B cell (primary cell): ENCODE measurements around the gene TTL. TPM values are rescaled to one million over a fixed set of nuclear protein-coding genes. Genes with fewer than 3 reads are reported as not detected.
"Not testable (repeated sequence)": the region's sequence is repeated elsewhere in the genome, so short reads cannot be mapped to it uniquely, and the experiment has no call there.

Experiments
- ATAC-seq: fragments of 200-7000 bp; cut with Tn5 transposase; one replicate; pipeline ENCODE4 v1.10.0; 2021; ENCODE audit warnings: low read depth, mild to moderate bottlenecking, moderate number of reproducible peaks, moderate library complexity
- CTCF ChIA-PET: fragments of 350-600 bp; sonication (Branson Sonifier 250); formaldehyde crosslinking; loops from one replicate; lab custom pipeline; 2021; ENCODE audit warnings: antibody characterized with exemption, inconsistent platforms; lab: Charles Lee
- POLR2A ChIA-PET: fragments of 350-600 bp; sonication (Branson Sonifier 250); formaldehyde crosslinking; loops from one replicate; lab custom pipeline; 2021; ENCODE audit warnings: antibody characterized with exemption; lab: Charles Lee
- DNase-seq: peaks from one replicate; pipeline ENCODE4 v3.0.0; 2013
- H2AFZ ChIP-seq: 2 replicates; pipeline ENCODE4 v1.6.1; 2012; ENCODE audit warnings: mild to moderate bottlenecking, low read depth, low read length; ENCODE audit not compliant: insufficient read depth, poor library complexity, severe bottlenecking
- H3K27ac ChIP-seq, 2 donors: 1 replicate in 1 of 2; 2 replicates in 1 of 2; pipeline ENCODE4 v1.5.1; 2012 to 2013; ENCODE audit warnings: low read length in 2 of 2, mild to moderate bottlenecking in 2 of 2, moderate library complexity in 1 of 2
- H3K27me3 ChIP-seq, 4 experiments: fragments of 200-600 bp in 1 of 4; sonication (generic) in 1 of 4; replicated peaks in 1 of 4; 1 replicate in 2 of 4; 2 replicates in 2 of 4; pipeline versions ENCODE4 v1.6.1 to v1.7.0; 2013 to 2016; ENCODE audit warnings: low read length in 3 of 4, mild to moderate bottlenecking in 2 of 4, mixed read lengths in 1 of 4, moderate library complexity in 1 of 4; ENCODE audit not compliant: insufficient read depth in 4 of 4, control insufficient read depth in 3 of 4; ENCODE audit errors: control extremely low read depth in 1 of 4
- H3K36me3 ChIP-seq, 2 experiments: replicated peaks in 1 of 2; 1 replicate in 1 of 2; 2 replicates in 1 of 2; pipeline versions ENCODE4 v1.6.1 to v1.7.1; 2013; ENCODE audit warnings: low read length in 1 of 2; ENCODE audit not compliant: insufficient read depth in 2 of 2, control insufficient read depth in 1 of 2; ENCODE audit errors: control extremely low read depth in 1 of 2, extremely low read depth in 1 of 2
- H3K4me1 ChIP-seq, 2 donors: fragments of 200-600 bp in 1 of 2; sonication (generic) in 1 of 2; 1 replicate in 1 of 2; 2 replicates in 1 of 2; pipeline versions ENCODE4 v1.5.1 to v1.6.1; 2013 to 2017; ENCODE audit warnings: low read length in 2 of 2; ENCODE audit not compliant: control insufficient read depth in 2 of 2, insufficient read depth in 2 of 2
- H3K4me2 ChIP-seq: replicated peaks from 2 replicates; pipeline ENCODE3; 2012; ENCODE audit warnings: mild to moderate bottlenecking, low read depth, low read length; ENCODE audit not compliant: poor library complexity, severe bottlenecking
- H3K4me3 ChIP-seq, 5 experiments: fragments of 200-600 bp in 1 of 5; sonication (generic) in 1 of 5; 1 replicate in 3 of 5; 2 replicates in 2 of 5; pipeline versions ENCODE4 v1.5.1 to v1.7.0; 2011 to 2016; ENCODE audit warnings: low read length in 4 of 5, mild to moderate bottlenecking in 4 of 5, low read depth in 2 of 5, control low read depth in 1 of 5, moderate library complexity in 1 of 5; ENCODE audit not compliant: insufficient read depth in 1 of 5; ENCODE audit errors: control extremely low read depth in 1 of 5, extremely low read depth in 1 of 5
- H3K79me2 ChIP-seq: fragments of 200-600 bp; sonication (generic); one replicate; pipeline ENCODE4 v1.6.0; 2016; ENCODE audit warnings: low read length; ENCODE audit not compliant: control insufficient read depth, insufficient read depth
- H3K9ac ChIP-seq: fragments of 200-600 bp; sonication (generic); 2 replicates; pipeline ENCODE4 v1.6.1; 2017; ENCODE audit warnings: mild to moderate bottlenecking, low read length, moderate library complexity
- H3K9me3 ChIP-seq, 3 donors: one replicate each; pipeline versions ENCODE4 v1.6.1 to v1.7.1; 2013; ENCODE audit warnings: low read length in 2 of 3; ENCODE audit not compliant: control insufficient read depth in 2 of 3, insufficient read depth in 1 of 3; ENCODE audit errors: control extremely low read depth in 1 of 3
- H4K20me1 ChIP-seq: 2 replicates; pipeline ENCODE4 v1.6.0; 2012; ENCODE audit warnings: mild to moderate bottlenecking, low read length; ENCODE audit not compliant: insufficient read depth, control insufficient read depth, poor library complexity, severe bottlenecking
- H3K27ac Mint-ChIP-seq: one replicate; pipeline ENCODE4 v1.8.0; 2021; ENCODE audit warnings: mixed read lengths
- H3K27me3 Mint-ChIP-seq: one replicate; pipeline ENCODE4 v1.8.0; 2021; ENCODE audit warnings: mixed read lengths
- H3K4me1 Mint-ChIP-seq: one replicate; pipeline ENCODE4 v1.8.0; 2021; ENCODE audit warnings: mixed read lengths
- H3K4me3 Mint-ChIP-seq: one replicate; pipeline ENCODE4 v1.8.0; 2021; ENCODE audit warnings: mixed read lengths
- H3K9me3 Mint-ChIP-seq: one replicate; pipeline ENCODE4 v1.8.0; 2022; ENCODE audit warnings: mixed read lengths; ENCODE audit not compliant: insufficient read depth
- EZH2 ChIP-seq: IDR thresholded peaks from 2 replicates; pipeline ENCODE4 v1.6.1; 2012; ENCODE audit warnings: borderline replicate concordance, low read depth, mild to moderate bottlenecking, moderate library complexity, low read length; ENCODE audit not compliant: insufficient read depth, poor library complexity, severe bottlenecking
- WGBS: methylation state at CpG from one replicate; pipeline ENCODE4 v1.1.5; 2013; ENCODE audit warnings: missing lambda C conversion rate; ENCODE audit not compliant: insufficient coverage; 5-methylcytosine and 5-hydroxymethylcytosine counted together
- intact Hi-C: fragments of 100-400 bp; cut with micrococcal nuclease; formaldehyde crosslinking; loops from one replicate; pipeline ENCODE4 v1.10.0; 2022
- polyA plus RNA-seq: library from polyadenylated mRNA; depleted of rRNA; stranded (reverse); fragments of >200 nt; gene quantifications from 2 replicates; pipeline ENCODE4 v1.2.3, GENCODE V29; 2012
- total RNA-seq, 2 donors: library from RNA; stranded (reverse); fragments of 120-200 nt in 1 of 2; gene quantifications; 1 replicate in 1 of 2; 2 replicates in 1 of 2; pipeline versions ENCODE4 v1.2.3 to v1.2.4, GENCODE V29; 2013 to 2022
- TF ChIP-seq, protein P1 (sequence below): fragments of 200-600 bp; IDR thresholded peaks from one replicate; pipeline ENCODE4 v1.8.0; 2022; ENCODE audit warnings: antibody characterized with exemption, mild to moderate bottlenecking

The TTL gene
- total and polyA plus RNA-seq, 2 donors (not counting 1 experiment from before 2014, with no cell fraction given): 9.5 to 31.4 TPM

DNA sequence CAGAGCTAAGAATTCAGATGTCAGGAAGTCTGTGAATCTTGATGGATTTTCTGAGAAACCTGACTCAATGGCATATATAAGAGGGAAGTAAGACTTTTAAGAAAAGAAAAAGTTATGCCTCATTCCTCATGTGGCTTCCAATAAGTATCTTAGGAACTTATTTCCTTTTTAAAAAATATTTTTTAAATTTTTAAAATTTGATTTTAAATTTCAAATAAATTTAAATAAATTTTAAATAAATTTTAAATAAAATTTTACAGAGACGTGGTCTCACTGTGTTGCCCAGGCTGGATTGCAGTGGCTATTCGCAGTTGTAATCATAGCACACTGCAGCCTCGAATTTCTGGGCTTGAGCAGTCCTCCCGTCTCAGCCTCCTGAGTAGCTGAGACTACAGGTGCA is 48.8 kb downstream of the TTL start:
- POLR2A ChIA-PET: no interaction called here

DNA sequence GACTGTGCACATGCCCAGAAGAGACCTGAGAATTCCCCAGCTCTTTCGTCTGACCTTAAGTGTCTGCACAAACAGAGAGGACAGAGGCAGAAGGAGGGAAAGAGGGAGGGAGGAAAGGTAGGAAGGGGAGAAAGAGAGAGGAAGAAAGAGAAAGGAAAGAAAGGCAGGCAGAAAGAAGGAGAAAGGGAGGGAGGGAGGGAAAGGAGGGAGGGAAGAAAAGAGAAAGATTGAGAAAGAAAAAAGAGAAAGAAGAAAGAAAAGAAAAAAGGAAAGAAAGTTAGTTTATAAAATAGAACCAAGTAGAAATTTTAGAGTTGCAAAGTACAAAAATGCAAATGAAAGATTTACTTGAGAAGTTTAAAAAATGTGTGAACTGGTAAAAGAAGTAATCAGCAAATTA is 52.9 kb downstream of the TTL start:
- no peak overlapping the region for H3K27ac Mint-ChIP-seq
- CTCF ChIA-PET: no interaction called here

More for the DNA sequence above, 48.8 kb downstream of the TTL start:
- Histone ChIP-seq H3K27me3 (no peaks in the 10 kb centered on the region), H3K27ac (no peak overlapping the region), H3K79me2 (no peaks in the 10 kb centered on the region), H3K4me3 (no peak overlapping the region), H3K36me3 (peaks cover 1 to 26% of the 10 kb centered on the region in 2 experiments), H3K4me1 (no peaks in the 10 kb centered on the region), H3K9me3 (no peaks in the 10 kb centered on the region), H3K4me2 (no peak overlapping the region), H3K9ac (no peak overlapping the region), H4K20me1 (no peaks in the 10 kb centered on the region), H2AFZ (no peak overlapping the region)
- DNase-seq (no peak), ATAC-seq (no peak)
- TF ChIP-seq, protein P1, sequence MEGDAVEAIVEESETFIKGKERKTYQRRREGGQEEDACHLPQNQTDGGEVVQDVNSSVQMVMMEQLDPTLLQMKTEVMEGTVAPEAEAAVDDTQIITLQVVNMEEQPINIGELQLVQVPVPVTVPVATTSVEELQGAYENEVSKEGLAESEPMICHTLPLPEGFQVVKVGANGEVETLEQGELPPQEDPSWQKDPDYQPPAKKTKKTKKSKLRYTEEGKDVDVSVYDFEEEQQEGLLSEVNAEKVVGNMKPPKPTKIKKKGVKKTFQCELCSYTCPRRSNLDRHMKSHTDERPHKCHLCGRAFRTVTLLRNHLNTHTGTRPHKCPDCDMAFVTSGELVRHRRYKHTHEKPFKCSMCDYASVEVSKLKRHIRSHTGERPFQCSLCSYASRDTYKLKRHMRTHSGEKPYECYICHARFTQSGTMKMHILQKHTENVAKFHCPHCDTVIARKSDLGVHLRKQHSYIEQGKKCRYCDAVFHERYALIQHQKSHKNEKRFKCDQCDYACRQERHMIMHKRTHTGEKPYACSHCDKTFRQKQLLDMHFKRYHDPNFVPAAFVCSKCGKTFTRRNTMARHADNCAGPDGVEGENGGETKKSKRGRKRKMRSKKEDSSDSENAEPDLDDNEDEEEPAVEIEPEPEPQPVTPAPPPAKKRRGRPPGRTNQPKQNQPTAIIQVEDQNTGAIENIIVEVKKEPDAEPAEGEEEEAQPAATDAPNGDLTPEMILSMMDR: no peak
- no peaks in the 10 kb centered on the region for H3K27me3 Mint-ChIP-seq
- intact Hi-C loops: no loop called here
- WGBS: 100% methylated on average over 3 of the region's 4 CpGs
- no peak overlapping the region for H3K4me3 Mint-ChIP-seq
- no peaks in the 10 kb centered on the region for H3K9me3 Mint-ChIP-seq
- H3K4me1 Mint-ChIP-seq: no peaks in the 10 kb centered on the region
- CTCF ChIA-PET: no interaction called here
- no peak overlapping the region for H3K27ac Mint-ChIP-seq

DNA sequence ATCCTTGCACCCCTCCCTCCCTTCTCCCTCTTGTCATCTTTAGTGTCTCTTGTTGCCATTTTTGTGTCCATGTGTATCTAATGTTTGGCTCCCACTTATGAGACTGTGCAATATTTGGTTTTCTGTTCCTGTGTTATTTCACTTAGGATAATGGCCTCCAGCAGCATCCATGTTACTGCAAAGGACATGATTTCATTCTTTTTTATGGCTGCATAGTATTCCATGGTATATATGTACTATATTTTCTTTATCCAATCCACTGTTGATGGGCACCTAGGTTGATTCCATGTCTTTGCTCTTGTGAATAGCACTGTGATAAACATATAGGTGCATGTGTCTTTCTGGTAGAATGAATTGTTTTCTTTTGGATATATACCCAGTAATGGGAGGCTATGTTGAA is 54.7 kb downstream of the TTL start:
- H3K4me3 ChIP-seq, H3K9ac ChIP-seq, DNase-seq, H3K27ac Mint-ChIP-seq, H3K9me3 ChIP-seq, H3K36me3 ChIP-seq, H3K4me2 ChIP-seq, POLR2A ChIA-PET, H3K79me2 ChIP-seq, H3K27me3 ChIP-seq, H3K4me3 Mint-ChIP-seq, H3K9me3 Mint-ChIP-seq, H4K20me1 ChIP-seq, intact Hi-C loops, H3K4me1 Mint-ChIP-seq, H2AFZ ChIP-seq, ATAC-seq, H3K27me3 Mint-ChIP-seq, H3K4me1 ChIP-seq, H3K27ac ChIP-seq: not testable (repeated sequence)
- CTCF ChIA-PET: interaction anchor here (1.5 kb wide), 1 partner anchor 56 kb away, joined by 3 read pairs; no protein-coding TSS in a partner anchor

More for the DNA sequence above, 52.9 kb downstream of the TTL start:
- intact Hi-C loops: no loop called here
- Mint-ChIP-seq H3K4me1 (no peaks in the 10 kb centered on the region), H3K4me3 (no peak overlapping the region), H3K27me3 (no peaks in the 10 kb centered on the region), H3K9me3 (no peaks in the 10 kb centered on the region)
- peaks cover 1 to 13% of the 10 kb centered on the region in 2 experiments for H3K36me3 ChIP-seq
- H3K9ac ChIP-seq: no peak overlapping the region
- no peaks in the 10 kb centered on the region for H3K4me1 ChIP-seq
- DNase-seq (no peak), ATAC-seq (no peak)
- WGBS: 67% methylated on average over 1 of the region's 1 CpG
- H3K4me3 ChIP-seq: no peak overlapping the region
- H3K9me3 ChIP-seq: no peaks in the 10 kb centered on the region
- H2AFZ ChIP-seq: no peak overlapping the region
- POLR2A ChIA-PET: interaction anchor here (0.6 kb wide), 1 partner anchor 101 kb away, joined by 3 read pairs; the partner anchor contains the start of gene RGPD8
- H3K4me2 ChIP-seq: no peak overlapping the region
- no peak for TF ChIP-seq EZH2
- TF ChIP-seq, protein P1: no peak
- H3K27me3 ChIP-seq: no peaks in the 10 kb centered on the region
- H3K27ac ChIP-seq: no peak overlapping the region
- H4K20me1 ChIP-seq: no peaks in the 10 kb centered on the region
- H3K79me2 ChIP-seq: no peaks in the 10 kb centered on the region
